Measurements from ENCODE around the gene SENP2.

DNA sequence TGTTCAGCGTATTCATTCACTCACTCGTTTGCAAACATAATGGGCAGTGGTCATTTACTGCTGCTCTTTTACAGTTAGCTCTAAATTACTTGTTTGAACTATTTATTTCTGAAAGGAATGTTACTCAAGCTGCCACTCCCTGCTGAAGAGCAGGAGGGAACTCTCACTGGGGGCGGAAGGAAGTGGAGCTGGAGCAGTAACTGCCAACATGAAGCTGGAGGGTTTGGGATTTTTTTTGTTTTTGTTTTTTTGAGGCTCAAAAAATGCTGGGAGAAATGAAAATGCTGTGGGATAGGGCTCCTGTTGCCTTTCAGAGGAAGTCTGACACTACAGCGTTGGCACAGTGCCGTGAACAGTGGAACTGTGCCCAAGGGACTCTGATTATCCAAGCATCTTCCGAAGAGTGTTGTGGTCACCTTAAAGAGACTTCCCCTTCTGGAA lies 44.1 kb downstream of the SENP2 start:
- TF ChIP-seq, protein P1, sequence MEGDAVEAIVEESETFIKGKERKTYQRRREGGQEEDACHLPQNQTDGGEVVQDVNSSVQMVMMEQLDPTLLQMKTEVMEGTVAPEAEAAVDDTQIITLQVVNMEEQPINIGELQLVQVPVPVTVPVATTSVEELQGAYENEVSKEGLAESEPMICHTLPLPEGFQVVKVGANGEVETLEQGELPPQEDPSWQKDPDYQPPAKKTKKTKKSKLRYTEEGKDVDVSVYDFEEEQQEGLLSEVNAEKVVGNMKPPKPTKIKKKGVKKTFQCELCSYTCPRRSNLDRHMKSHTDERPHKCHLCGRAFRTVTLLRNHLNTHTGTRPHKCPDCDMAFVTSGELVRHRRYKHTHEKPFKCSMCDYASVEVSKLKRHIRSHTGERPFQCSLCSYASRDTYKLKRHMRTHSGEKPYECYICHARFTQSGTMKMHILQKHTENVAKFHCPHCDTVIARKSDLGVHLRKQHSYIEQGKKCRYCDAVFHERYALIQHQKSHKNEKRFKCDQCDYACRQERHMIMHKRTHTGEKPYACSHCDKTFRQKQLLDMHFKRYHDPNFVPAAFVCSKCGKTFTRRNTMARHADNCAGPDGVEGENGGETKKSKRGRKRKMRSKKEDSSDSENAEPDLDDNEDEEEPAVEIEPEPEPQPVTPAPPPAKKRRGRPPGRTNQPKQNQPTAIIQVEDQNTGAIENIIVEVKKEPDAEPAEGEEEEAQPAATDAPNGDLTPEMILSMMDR (conservative IDR thresholded peaks at IDR 0.05; ENCODE audit: low read depth, low read length) = no peak
- no peak for TF ChIP-seq EZH2 (IDR thresholded peaks at IDR 0.05; ENCODE audit: low read length, unreplicated experiment)

Measured in PC-3 (cell line).